DMS153 (cell line): ENCODE results near the gene GSK3A.

Source experiments
- DNase-seq: peaks from one replicate; lab custom pipeline; 2025; lab: John Stamatoyannopoulos, UW

GSK3A gene

GRCh38 chr19:42225718-42226292 is 16.6 kb downstream of the GSK3A start:
- DNase-seq = no peak

GRCh38 chr19:42224940-42225717 is 17.3 kb downstream of the GSK3A start:
- DNase-seq = no peak

- DNase-seq = no peak
These were observed 21.7 kb downstream of the GSK3A start for GRCh38 chr19:42220751-42221097.

- peak; percentile 99 for DNase-seq
These were observed 22.3 kb downstream of the GSK3A start, which contains the start of gene ZNF526 for GRCh38 chr19:42219812-42220750. Gene ZNF526 (plus strand): TSS chr19:42220312. CDS start chr19:42224404, 4,092 bp downstream.

- peak; percentile 98 for DNase-seq
These were observed 24.6 kb downstream of the GSK3A start, which contains the start of gene DEDD2 for GRCh38 chr19:42217520-42218437. Gene DEDD2 (minus strand): TSS chr19:42217677. CDS start chr19:42217007, 670 bp downstream.

- peak; percentile 21 for DNase-seq
These were observed 25.5 kb downstream of the GSK3A start for GRCh38 chr19:42216653-42217519.

GRCh38 chr19:42214810-42215485 is 27.5 kb downstream of the GSK3A start:
- no peak for DNase-seq

GRCh38 chr19:42212886-42213285 is 29.5 kb downstream of the GSK3A start:
- DNase-seq = no peak

GRCh38 chr19:42208612-42209011 is 33.8 kb downstream of the GSK3A start:
- no peak for DNase-seq

GRCh38 chr19:42207767-42208271 is 34.6 kb downstream of the GSK3A start:
- no peak for DNase-seq

GRCh38 chr19:42206871-42207755 is 35.3 kb downstream of the GSK3A start:
- DNase-seq = no peak

GRCh38 chr19:42204664-42205063 is 37.7 kb downstream of the GSK3A start:
- no peak for DNase-seq

GRCh38 chr19:42203700-42204099 is 38.7 kb downstream of the GSK3A start:
- no peak for DNase-seq

- DNase-seq = no peak
These were observed 40.0 kb downstream of the GSK3A start for GRCh38 chr19:42202290-42202880.

- DNase-seq = no peak
These were observed 40.7 kb downstream of the GSK3A start for GRCh38 chr19:42201489-42202289.

GRCh38 chr19:42200116-42200715 is 42.2 kb downstream of the GSK3A start:
- no peak for DNase-seq
